ENCODE results near the gene HRH1.
"Not testable (repeated sequence)": the region's sequence is repeated elsewhere in the genome, so short reads cannot be mapped to it uniquely, and the experiment has no call there.

The HRH1 gene

DNA sequence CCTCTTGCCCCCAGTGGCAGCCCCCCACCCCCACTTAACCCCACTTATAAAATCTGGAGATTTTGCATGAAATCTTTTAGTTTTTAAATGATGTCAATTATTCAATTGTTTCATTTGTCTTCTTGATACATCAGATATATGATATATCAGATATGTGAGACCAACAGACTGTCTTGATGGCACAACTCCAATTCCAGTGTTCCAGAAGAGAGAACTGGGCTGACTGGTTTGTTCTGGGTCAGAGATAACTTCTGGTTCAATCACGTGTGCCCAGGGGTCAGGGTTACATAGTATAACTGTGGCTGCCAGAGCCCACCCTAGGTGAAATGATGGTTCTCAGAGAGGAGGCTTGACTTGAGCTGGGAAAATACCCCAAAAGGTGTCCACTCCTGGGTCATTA, 85.5 kb downstream of the HRH1 start:
- DNase-seq (ENCODE audit: low read depth in 2 of 2) = no peak

DNA sequence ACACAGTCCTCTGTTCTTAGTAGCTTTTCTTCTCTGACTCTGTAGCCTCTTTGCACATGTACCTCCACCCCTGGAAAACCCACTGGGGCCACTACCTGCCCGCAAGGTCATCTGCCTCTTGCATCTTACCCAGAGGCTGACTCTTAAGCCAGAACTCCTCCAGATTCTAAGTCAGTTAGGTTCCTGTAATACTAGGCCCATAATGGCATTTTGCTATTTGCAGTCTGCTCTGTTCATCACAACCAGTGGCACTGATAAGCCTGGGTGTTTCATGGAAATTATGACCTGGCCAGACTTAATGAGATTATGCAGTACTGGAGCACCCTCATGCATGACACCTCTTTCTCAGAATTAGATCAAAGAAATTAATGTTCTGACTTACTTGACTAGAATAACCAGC, 86.2 kb downstream of the HRH1 start:
- DNase-seq (ENCODE audit: low read depth in 2 of 2) = no peak

DNA sequence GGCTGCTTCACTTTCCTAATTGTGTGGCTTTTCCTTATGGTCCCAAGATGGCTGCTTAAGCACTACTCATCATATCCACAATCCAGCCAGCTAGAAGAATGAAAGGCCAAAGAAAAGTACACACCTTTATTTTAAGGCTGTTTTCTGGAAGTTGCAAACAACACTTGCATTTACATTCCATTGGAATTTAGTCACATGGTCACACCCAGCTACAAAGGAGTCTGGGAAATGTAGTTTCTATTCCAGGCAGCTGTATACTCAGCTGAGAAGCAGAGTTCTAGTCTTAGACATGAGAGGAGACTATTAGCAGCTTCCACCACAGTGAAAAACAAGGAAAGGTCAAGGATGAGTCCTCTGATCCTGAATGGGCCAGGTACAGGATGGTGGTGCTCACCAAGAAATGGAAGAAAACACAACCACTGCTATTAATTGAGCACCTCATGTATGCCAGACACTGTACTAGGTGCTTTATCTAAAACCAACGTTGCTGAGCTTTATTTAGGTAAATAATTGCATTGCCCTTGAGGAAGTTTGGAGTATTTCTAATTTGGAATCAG, 89.9 kb downstream of the HRH1 start:
- DNase-seq (ENCODE audit: low read depth in 2 of 2) = no peak

DNA sequence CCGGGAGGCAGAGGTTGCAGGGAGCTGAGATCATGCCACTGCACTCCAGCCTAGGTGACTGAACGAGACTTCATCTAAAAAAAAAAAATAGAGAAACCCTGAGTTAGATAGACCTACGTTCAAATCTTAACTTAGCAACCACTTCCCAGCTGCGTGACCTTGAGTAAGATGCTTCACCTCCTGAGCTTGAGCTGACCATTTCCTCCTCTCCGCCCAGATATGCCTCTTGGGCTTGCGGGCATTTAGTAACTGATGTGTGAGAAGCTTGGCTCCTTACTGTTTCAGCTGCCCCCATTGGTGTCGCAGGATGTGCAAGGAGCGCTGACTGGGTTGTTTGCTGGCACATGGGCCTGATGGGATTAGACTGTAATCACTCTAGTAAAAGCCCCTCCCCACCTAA, 91.0 kb downstream of the HRH1 start:
- no peak for DNase-seq (ENCODE audit: low read depth in 2 of 2)

DNA sequence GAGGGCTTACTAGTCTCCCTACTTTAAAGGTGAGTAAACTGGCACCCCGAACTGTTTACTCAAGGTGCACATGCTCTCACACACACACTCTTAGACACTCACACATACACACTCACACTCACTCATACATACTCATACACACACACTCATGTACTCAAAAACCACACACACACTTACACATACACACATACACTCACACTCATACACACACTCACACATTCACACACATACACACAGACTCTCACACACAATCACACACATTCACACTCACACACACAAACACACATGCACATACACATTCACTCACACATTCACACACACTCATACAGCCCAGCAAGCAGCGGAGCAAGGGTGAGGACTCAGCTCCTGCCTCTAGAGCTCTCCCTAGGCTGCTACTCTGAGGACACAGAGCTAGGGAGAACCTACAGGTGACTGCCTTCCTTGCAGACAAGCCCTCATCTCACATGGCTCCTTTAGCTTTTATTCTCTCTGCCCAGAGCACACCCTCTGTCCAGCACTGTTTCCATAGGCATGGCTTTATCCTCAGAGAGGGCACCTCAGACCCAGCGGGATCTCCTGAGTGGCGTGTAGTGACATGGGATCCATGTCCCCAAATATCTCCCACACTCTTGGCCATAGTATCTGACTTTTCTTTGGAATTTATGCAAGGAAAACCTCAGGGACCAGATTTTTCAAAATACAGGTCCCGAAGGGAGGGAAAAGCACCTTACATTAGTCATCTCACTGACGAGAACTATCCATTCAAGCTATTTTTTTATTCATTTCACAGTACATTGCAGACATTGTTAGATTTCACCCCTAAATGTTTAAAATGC, 91.8 kb downstream of the HRH1 start:
- DNase-seq (ENCODE audit: low read depth in 2 of 2) = no peak

DNA sequence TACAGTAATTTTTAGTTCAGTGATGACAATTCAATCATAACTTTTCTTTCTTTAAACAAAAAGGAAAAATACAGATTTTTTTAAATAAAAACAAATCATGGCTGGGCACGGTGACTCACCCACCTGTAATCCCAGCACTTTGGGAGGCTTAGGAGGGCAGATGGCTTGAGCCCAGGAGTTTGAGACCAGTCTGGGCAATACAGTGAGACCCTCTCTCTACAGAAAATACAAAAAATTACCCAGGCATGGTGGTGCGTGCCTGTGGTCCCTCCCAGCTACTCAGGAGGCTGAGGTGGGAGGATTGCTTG, 92.3 kb downstream of the HRH1 start:
- DNase-seq (ENCODE audit: low read depth in 2 of 2) = no peak

DNA sequence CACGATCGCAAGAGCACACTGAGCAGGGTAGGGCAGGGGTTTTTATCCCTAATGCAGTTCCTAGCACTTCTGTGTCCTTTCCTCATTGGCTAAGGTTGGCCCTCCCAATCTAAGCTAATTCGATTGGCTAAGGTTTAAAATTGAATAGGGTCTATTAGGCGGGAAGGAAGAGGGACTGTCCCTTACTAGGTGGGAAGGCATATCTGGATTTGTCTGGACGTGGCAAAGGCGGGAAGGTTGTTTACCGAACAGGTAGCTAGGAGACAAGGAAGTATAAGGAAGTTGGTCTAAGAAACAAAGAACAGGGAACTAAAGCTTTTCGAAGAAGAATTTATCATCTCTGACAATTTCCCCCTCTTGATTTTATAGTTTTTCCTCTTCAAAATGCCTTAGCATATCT, 93.1 kb downstream of the HRH1 start:
- no peak for DNase-seq (ENCODE audit: low read depth in 2 of 2)

DNA sequence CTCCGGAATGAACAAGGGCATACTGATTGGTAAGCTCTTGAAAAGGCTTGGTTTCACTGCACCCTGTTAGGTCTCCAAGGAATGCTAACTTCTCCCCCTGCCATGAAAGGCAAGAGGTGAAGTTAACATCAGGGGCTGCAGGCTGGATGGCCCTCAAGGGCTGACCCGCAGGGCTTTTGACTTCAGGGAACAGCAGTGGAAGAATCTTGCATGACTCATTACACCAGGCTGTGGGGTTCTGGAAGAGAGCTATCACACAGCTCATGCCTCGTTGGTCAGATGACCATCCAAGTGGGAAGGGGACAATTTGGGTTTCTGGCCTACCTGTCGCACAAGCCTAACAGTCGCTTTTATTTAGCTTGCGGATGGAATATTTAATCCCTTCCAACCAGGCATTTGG, 94.3 kb downstream of the HRH1 start:
- DNase-seq (ENCODE audit: low read depth in 2 of 2) = no peak

DNA sequence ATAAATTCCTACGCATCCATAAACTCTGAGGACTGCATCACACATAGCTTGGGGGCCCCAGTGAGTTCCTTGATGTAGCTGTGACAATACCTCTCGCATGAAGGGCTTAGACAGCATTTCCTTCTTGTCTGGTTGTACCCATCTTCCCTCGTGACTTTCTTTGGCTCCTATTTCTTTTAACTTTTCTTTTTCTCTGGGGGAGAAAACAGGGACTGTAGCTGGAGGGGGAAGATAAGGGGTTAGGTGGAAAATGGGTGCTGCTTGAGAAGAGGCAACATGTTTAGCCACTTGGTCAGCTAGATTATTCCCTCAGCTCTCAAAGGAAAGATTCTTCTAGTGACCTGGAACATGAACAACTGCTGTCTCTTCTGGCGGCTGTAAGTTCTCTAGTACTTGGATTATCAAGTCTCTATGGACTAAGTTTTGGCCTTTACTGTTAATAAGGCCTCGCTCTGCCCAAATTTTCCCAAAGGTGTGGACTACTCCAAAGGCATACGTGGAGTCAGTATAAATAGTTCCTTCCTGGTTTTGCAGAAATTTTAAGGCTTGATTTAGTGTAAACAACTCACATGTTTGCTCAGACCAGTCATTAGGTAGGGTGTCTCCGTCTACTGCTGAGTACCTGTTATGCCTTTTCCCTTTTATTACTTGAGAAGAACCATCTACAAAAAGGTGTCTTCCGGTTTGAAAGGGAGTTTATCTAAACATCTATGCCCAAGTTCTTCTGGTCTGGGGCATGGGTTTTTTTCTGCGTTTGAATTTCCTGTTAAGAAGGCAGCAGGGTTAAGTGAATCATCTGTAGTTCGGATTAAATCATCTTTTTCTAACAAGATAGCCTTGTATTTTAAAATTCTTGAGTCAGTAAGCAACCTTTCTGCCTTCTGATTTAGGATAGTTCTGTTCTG, 96.9 kb downstream of the HRH1 start:
- no peak for DNase-seq (ENCODE audit: low read depth in 2 of 2)

DNA sequence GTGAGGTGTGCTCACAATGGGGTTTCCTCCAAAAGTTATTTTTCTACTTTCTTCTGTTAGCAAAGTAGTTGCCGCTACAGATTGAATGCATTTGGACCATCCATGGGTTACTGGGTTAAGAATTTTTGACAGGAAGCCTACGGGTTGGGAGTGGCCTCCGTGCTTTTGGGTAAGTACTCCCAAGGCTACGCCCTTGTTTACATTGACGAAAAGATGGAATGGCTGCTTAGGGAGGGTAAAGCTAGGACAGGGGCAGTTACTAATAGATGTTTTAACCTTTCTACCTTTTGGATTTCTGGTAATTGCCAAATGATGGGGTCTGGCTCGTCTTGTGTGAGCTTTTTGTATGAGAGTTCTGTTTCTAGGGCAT, 97.5 kb downstream of the HRH1 start:
- DNase-seq (ENCODE audit: low read depth in 2 of 2) = no peak

DNA sequence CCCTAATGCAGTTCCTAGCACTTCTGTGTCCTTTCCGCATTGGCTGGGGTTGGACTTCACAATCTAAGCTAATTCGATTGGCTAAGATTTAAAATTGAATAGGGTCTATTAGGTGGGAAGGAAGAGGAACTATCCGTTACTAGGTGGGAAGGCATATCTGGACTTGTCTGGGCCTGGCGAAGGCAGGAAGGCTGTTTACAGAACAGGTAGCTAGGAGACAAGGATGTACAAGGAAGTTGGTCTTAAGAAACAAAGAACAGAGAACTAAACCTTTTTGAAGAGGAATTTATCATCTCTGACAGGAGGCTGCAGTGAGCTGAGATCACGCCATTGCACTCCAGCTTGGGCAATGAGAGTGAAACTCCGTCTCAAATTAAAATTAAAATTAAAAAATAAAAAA, 100.6 kb downstream of the HRH1 start:
- no peak for DNase-seq (ENCODE audit: low read depth in 2 of 2)

DNA sequence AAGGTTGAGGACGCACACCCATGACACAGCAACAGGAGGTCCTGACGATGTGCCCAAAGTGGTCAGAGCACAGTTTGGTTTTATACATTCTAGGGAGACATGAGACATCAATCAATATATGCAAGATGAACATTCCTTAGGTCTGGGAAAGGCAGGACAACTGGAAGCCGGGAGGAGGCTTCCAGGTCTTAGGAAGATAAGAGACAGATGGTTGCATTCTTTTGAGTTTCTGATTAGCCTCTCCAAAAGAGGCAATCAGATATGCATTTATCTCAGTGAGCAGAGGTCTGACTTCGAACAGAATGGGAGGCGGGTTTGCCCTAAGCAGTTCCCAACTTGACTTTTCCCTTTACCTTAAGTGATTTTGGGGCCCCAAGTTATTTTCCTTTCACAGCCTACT, 101.2 kb downstream of the HRH1 start:
- DNase-seq (ENCODE audit: low read depth in 2 of 2) = not testable (repeated sequence)

DNA sequence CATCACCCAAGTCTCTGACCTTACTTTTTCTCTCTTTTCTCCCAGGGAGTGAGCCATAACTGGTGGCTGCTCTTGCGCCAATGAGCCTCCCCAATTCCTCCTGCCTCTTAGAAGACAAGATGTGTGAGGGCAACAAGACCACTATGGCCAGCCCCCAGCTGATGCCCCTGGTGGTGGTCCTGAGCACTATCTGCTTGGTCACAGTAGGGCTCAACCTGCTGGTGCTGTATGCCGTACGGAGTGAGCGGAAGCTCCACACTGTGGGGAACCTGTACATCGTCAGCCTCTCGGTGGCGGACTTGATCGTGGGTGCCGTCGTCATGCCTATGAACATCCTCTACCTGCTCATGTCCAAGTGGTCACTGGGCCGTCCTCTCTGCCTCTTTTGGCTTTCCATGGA, 104.7 kb downstream of the HRH1 start:
- no peak for DNase-seq (ENCODE audit: low read depth in 2 of 2)

DNA sequence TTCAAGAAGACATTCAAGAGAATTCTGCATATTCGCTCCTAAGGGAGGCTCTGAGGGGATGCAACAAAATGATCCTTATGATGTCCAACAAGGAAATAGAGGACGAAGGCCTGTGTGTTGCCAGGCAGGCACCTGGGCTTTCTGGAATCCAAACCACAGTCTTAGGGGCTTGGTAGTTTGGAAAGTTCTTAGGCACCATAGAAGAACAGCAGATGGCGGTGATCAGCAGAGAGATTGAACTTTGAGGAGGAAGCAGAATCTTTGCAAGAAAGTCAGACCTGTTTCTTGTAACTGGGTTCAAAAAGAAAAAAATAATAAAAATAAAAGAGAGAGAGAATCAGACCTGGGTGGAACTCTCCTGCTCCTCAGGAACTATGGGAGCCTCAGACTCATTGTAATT, 106.2 kb downstream of the HRH1 start:
- no peak for DNase-seq (ENCODE audit: low read depth in 2 of 2)

DNA sequence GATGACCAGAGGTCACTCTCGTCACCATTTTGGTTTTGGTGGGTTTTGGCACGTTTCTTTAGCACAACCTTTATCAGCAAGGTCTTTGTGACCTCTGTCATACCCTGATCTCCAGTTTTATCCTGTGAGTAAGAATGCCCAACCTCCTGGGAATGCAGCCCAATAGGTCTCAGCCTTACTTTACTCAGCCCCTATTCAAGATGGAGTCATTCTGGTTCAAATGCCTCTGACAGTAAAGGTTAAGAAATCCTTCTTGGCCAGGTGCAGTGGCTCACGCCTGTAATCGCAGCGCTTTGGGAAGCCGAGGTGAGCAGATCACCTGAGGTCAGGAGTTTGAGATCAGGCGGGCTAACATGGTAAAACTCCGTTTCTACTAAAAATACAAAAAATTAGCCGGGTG, 114.7 kb downstream of the HRH1 start:
- DNase-seq (ENCODE audit: low read depth in 2 of 2) = no peak

DNA sequence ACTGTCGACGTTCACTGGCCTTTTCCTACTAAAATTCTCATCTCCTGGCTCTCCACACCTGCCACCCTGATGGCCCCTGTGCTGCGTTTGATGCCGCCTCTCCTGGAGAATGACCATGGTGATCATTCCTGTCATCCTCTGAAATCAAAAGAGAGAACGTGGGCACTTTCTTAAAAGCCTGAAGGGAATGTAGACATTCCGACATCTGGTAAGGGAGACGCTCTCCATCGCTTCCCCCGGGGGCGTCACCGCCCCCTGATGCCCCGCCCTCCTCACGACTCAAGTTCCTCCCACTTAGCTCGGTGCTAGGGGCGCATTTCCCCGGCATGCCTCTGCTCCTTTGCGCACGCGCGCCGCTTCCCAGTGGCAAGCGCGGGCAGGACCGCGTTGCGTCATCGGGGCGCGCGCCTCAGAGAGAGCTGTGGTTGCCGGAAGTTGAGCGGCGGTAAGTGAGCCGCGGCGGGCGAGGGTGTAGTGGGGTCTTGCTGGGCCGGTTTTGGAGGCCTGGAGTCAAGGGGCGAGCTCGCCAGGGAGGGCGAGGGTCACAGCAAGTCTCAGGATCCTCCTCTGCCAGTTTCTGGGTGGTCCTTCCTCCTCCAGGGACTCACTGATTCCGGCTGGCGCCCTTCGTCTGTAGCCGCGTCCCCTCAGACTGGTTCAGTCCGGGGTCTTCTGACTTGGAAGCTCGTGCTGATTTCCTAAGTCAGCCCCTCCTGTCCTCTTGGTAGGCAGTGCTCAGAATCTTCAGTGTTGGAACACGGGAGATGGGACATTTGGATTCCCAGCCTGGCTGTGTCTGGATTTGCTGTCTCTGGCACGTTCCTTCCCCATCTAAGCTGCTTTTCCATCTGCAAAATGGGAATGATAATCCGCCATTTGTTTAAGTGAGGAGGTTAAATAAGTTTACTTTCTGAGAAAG, 118.0 kb downstream of the HRH1 start, which contains the start of gene ATG7:
ATG7 (plus strand) TSS at position 412 of the 919 bp plus-strand sequence. CDS start 26,299 bp downstream, outside the sequence.
- peak; percentile 91 to 92 for DNase-seq (ENCODE audit: low read depth in 2 of 2)

DNA sequence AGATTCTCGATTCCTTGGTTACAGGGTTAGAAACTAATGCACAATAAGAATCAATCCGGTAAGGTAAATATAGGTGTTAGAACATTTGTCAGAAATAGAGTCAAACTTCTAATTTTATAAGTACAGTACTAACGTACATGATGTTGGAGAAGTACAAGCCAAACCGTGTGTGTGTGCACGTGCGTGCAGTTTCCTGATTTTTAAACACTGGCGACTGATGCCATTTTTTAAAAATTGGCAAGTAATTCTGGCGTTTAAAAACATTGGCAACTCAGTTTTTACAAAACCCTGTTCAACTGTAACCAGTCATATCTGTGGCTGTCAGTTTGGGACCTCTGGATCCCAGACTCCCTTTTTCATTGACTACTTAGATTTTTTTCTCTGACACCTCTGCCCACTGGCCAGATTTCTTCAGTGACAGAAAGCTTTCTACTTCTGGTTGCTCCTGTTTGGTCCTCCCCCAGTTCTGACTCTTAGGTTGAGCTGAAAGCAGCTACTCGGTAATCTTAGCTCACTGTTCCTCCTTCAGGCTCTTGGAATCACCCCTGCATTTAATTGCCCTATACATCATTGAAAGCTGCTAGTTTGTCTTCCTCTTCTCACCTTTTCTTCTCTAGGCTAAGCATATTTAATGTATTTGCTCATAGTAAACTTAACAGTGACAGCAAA, 118.7 kb downstream of the HRH1 start:
- DNase-seq (ENCODE audit: low read depth in 2 of 2) = no peak

DNA sequence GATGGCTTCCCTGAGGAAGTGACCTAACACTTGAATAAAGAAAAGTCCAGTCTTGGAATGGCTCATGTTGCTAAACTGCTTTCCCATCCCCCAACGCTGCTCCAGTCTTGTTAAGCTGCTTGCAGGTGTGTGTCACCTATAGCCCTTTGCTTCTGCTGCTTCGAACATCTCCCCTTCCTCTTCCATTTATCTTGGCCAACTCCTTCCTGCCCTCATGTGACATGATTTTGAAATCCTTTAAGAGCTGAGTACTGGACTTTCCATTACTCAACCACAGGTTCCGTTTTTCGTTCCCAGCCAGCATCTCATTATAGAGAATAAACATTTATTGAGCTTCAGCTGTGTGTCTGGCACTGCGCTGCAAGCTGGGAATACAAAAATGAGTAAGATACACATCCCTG, 119.6 kb downstream of the HRH1 start:
- no peak for DNase-seq (ENCODE audit: low read depth in 2 of 2)

DNA sequence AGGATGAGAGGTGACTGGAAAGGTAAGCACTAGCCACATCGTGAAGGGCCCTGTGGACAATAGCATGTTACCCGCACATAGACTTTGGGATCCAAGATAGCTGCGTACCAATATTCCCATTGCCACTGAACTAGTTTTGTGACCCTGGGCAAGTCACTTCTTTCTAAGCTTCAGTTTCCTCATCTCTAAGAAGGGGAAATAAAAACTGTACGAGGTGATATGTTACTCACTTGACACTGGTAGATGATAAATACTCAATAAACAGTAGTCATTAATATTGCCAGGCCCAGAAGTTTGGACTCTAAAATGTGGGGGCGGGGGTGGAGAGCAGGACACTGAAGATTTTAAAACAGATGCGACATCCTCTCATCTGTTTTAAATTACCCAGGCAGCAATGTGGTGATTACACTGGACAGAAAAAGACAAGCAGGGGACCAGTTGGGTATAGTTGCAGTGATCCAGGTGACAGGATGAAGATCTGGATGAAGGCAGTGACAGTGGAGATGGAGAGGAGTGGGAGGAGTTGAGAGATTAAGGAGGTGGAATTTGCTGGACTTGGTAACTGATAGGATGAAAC, 120.4 kb downstream of the HRH1 start:
- DNase-seq (ENCODE audit: low read depth in 2 of 2) = no peak

DNA sequence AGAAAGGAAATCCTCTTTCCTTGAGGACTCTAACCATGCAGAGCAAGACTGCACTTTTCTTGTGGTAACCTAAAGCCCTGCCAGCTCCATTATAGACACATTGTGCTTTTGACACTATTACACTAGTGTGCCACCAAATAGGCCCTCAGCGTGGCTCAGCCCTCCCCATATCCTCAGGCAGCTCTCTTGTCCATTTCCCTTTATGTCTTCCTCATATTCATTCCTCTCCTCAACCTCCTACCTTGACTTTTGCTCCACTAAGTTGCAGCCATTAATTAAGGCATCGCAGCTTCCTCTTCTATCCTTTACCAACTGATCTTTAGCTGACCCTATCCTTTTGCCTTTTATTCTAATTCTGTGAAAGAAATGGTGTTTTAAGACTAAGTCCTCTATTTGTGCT, 121.6 kb downstream of the HRH1 start:
- no peak for DNase-seq (ENCODE audit: low read depth in 2 of 2)

DNA sequence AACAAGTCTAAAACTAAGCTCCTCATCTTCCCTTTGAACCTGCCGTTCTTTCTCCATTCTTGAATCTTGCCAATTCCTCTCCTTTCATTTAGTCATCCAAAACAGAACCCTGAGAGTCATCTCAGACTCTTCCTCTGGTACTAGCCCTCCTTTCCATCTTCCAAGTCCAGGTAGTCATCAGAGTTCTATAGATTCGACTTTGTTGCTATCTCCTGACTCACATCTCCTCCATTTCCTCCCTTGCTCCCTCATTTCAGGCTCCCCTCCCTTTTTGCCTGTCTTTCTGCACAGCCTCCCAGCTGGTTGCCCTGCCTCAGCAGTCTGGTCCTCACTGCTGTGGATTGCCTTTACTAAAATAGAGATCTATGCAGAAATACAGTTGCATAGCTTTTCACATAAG, 122.6 kb downstream of the HRH1 start:
- no peak for DNase-seq (ENCODE audit: low read depth in 2 of 2)

Measured in fibroblast of skin of left biceps (primary cell).